CD4-positive, alpha-beta T cell (primary cell): ENCODE results near the gene C17orf75. TPM values are rescaled to one million over a fixed set of nuclear protein-coding genes. Genes with fewer than 3 reads are reported as not detected.
A peak's percentile ranks its signal among the peaks of the same experiment; 100 is the strongest.

ENCODE experiments used
- ATAC-seq: fragments of 200-7000 bp; cut with Tn5 transposase; one replicate; pipeline ENCODE4 v1.10.0; 2022; ENCODE audit warnings: mild to moderate bottlenecking; ENCODE audit not compliant: poor library complexity
- CTCF ChIA-PET: fragments of 350-600 bp; sonication (Branson Sonifier 250); formaldehyde crosslinking; loops from one replicate; lab custom pipeline; 2021; ENCODE audit warnings: antibody characterized with exemption, inconsistent platforms; lab: Charles Lee
- POLR2A ChIA-PET: fragments of 350-600 bp; sonication (Branson Sonifier 250); formaldehyde crosslinking; loops from one replicate; lab custom pipeline; 2021; ENCODE audit warnings: antibody characterized with exemption, inconsistent platforms; lab: Charles Lee
- DNase-seq, 14 experiments: peaks; one replicate each; pipeline ENCODE4 v3.0.0-alpha.2; 2013 to 2020; ENCODE audit warnings: mixed read lengths in 2 of 14
- H3K27ac ChIP-seq, 2 donors: one replicate each; pipeline versions ENCODE4 v1.5.1 to v1.7.0; 2013; ENCODE audit warnings: low read length in 2 of 2, low read depth in 1 of 2, mild to moderate bottlenecking in 1 of 2
- H3K27me3 ChIP-seq, 2 experiments: 1 replicate in 1 of 2; 2 replicates in 1 of 2; pipeline versions ENCODE4 v1.6.1 to v1.7.0; 2013; ENCODE audit warnings: low read length in 2 of 2, control low read depth in 1 of 2, mild to moderate bottlenecking in 1 of 2, moderate library complexity in 1 of 2; ENCODE audit not compliant: insufficient read depth in 2 of 2, control insufficient read depth in 1 of 2
- H3K36me3 ChIP-seq: one replicate; pipeline ENCODE4 v1.6.1; 2013; ENCODE audit warnings: low read length, control low read depth; ENCODE audit not compliant: insufficient read depth
- H3K4me1 ChIP-seq: one replicate; pipeline ENCODE4 v1.6.1; 2013; ENCODE audit warnings: low read length, control low read depth; ENCODE audit not compliant: insufficient read depth
- H3K4me3 ChIP-seq: one replicate; pipeline ENCODE4 v1.5.1; 2013; ENCODE audit warnings: mild to moderate bottlenecking, low read length, moderate library complexity
- H3K9me3 ChIP-seq, 2 experiments: 1 replicate in 1 of 2; 2 replicates in 1 of 2; pipeline versions ENCODE4 v1.6.1 to v1.7.0; 2013; ENCODE audit warnings: low read length in 2 of 2, mild to moderate bottlenecking in 2 of 2, control low read depth in 1 of 2, moderate library complexity in 1 of 2; ENCODE audit not compliant: control insufficient read depth in 1 of 2, insufficient read depth in 1 of 2
- H3K27ac Mint-ChIP-seq: one replicate; pipeline ENCODE4 v1.8.0; 2020; ENCODE audit warnings: mixed read lengths
- H3K27me3 Mint-ChIP-seq: one replicate; pipeline ENCODE4 v1.8.0; 2021; ENCODE audit warnings: mixed read lengths
- H3K36me3 Mint-ChIP-seq: one replicate; pipeline ENCODE4 v1.8.0; 2021; ENCODE audit warnings: low read depth, mixed read lengths
- H3K4me1 Mint-ChIP-seq: one replicate; pipeline ENCODE4 v1.8.0; 2021; ENCODE audit warnings: low read depth, mixed read lengths
- H3K4me3 Mint-ChIP-seq: one replicate; pipeline ENCODE4 v1.8.0; 2020; ENCODE audit warnings: mild to moderate bottlenecking, mixed read lengths
- H3K9me3 Mint-ChIP-seq: one replicate; pipeline ENCODE4 v1.8.0; 2020; ENCODE audit warnings: mixed read lengths
- CTCF ChIP-seq: fragments of 200-600 bp; IDR thresholded peaks from one replicate; pipeline ENCODE4 v1.8.0; 2022; ENCODE audit warnings: antibody characterized with exemption, mild to moderate bottlenecking
- intact Hi-C, 2 experiments: fragments of 100-400 bp; cut with DNase I in 1 of 2; cut with micrococcal nuclease in 1 of 2; formaldehyde crosslinking; loops; one replicate each; pipeline versions ENCODE4 v1.15.1 to v1.9.0; 2023 to 2025; cut with DNase I, micrococcal nuclease
- total RNA-seq, 174 experiments: library from RNA in 2 of 174; stranded (reverse) in 2 of 174; gene quantifications; one replicate each; pipeline ENCODE4 v1.2.3 and lab custom pipeline; 2021 to 2026

The C17orf75 gene
- total RNA-seq, 2 experiments from 2014 or later, result 12.8 to 15.9 TPM

GRCh38 chr17:32289471-32290070 is 52.4 kb downstream of the C17orf75 start:
- no peak overlapping the region for H3K27ac Mint-ChIP-seq
- no peaks in the 10 kb centered on the region for H3K9me3 ChIP-seq
- H3K36me3 Mint-ChIP-seq, result no peaks in the 10 kb centered on the region
- peaks cover 9% of the 10 kb centered on the region for H3K27me3 Mint-ChIP-seq
- H3K27me3 ChIP-seq, result no peaks in the 10 kb centered on the region
- DNase-seq, result no peak
- no peak overlapping the region for H3K4me3 Mint-ChIP-seq
- ATAC-seq, result no peak
- POLR2A ChIA-PET, result no interaction called here
- no peaks in the 10 kb centered on the region for H3K4me1 Mint-ChIP-seq
- CTCF ChIA-PET, result no interaction called here
- intact Hi-C loops, result no loop called here
- H3K9me3 Mint-ChIP-seq, result no peaks in the 10 kb centered on the region
- no peak overlapping the region for H3K4me3 ChIP-seq
- H3K4me1 ChIP-seq, result no peaks in the 10 kb centered on the region
- no peak for TF ChIP-seq CTCF
- no peak overlapping the region for H3K27ac ChIP-seq
- H3K36me3 ChIP-seq, result no peaks in the 10 kb centered on the region

GRCh38 chr17:32288615-32289014 is 53.4 kb downstream of the C17orf75 start:
- no peak overlapping the region for H3K27ac ChIP-seq
- intact Hi-C loops, result no loop called here
- H3K4me3 ChIP-seq, result no peak overlapping the region
- Mint-ChIP-seq H3K36me3 (no peaks in the 10 kb centered on the region), H3K4me1 (no peaks in the 10 kb centered on the region), H3K9me3 (no peaks in the 10 kb centered on the region), H3K27ac (no peak overlapping the region), H3K4me3 (no peak overlapping the region), H3K27me3 (peaks cover 12% of the 10 kb centered on the region)
- H3K36me3 ChIP-seq, result no peaks in the 10 kb centered on the region
- ChIA-PET CTCF (no interaction called here), POLR2A (no interaction called here)
- H3K9me3 ChIP-seq, result no peaks in the 10 kb centered on the region
- no peak for TF ChIP-seq CTCF
- no peaks in the 10 kb centered on the region for H3K4me1 ChIP-seq
- DNase-seq, result peak in 1 of 14 experiments; percentile 11
- ATAC-seq, result no peak
- no peaks in the 10 kb centered on the region for H3K27me3 ChIP-seq

DNA sequence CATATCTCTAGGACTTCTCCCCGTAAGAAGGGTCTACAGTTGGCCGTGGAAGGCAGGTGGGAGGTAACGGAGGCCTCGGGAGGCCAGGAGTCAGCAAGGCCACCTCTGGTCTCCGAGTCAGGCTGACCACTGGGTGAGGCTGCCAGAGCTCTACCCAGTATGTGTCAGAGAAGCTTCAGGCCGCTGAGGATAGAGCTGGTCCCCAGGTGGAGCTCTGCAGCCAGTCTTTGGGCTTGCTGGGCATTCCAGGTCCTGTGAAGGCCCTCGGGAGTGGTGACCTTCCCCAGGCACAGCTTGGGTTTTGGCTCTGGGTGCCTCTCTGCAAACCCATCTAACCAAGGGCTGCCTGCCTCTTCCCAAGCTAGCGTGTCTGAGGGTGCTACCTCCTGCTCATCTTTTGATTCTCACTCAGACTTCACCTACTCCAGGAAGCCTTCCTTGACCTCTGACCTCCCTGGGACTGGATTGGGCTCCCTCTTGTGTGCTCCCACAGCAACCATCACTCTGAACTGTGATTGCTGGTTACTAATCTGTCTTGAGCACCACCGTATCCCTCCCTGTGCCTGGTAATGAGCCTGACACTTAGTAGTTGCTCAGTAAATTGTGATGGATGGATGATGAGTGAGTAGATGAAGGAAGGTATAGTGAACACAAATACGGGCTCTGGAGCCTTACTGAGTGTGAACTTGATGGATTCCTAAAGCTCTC is 54.0 kb downstream of the C17orf75 start:
- no peak overlapping the region for H3K4me3 ChIP-seq
- no peaks in the 10 kb centered on the region for H3K4me1 ChIP-seq
- DNase-seq (no peak), ATAC-seq (no peak)
- Mint-ChIP-seq H3K27me3 (peaks cover 14% of the 10 kb centered on the region), H3K36me3 (no peaks in the 10 kb centered on the region), H3K4me1 (no peaks in the 10 kb centered on the region), H3K9me3 (no peaks in the 10 kb centered on the region), H3K4me3 (no peak overlapping the region), H3K27ac (no peak overlapping the region)
- intact Hi-C loops, result no loop called here
- TF ChIP-seq CTCF, result no peak
- ChIA-PET CTCF (no interaction called here), POLR2A (no interaction called here)
- no peaks in the 10 kb centered on the region for H3K36me3 ChIP-seq
- no peaks in the 10 kb centered on the region for H3K27me3 ChIP-seq
- no peak overlapping the region for H3K27ac ChIP-seq
- no peaks in the 10 kb centered on the region for H3K9me3 ChIP-seq
